SJCRH30 (cell line): Measurements from ENCODE around the gene PEX11G. TPM values are rescaled to one million over a fixed set of nuclear protein-coding genes. Genes with fewer than 3 reads are reported as not detected.

ENCODE experiments used
- DNase-seq, 2 experiments: peaks; one replicate each; pipeline ENCODE4 v3.0.0-alpha.2; 2015 to 2020
- H3K27ac ChIP-seq: fragments of 250-450 bp; sonication (Bioruptor Pico); 2 replicates; pipeline ENCODE4 v1.5.1; 2020; ENCODE audit warnings: mild to moderate bottlenecking, moderate library complexity
- H3K27me3 ChIP-seq: fragments of 250-450 bp; sonication (Bioruptor Pico); 2 replicates; pipeline ENCODE4 v1.5.1; 2020; ENCODE audit warnings: mild to moderate bottlenecking, moderate library complexity
- H3K36me3 ChIP-seq: fragments of 250-450 bp; sonication (Bioruptor Pico); 2 replicates; pipeline ENCODE4 v1.5.1; 2020; ENCODE audit warnings: mild to moderate bottlenecking, moderate library complexity
- H3K4me1 ChIP-seq: fragments of 250-450 bp; sonication (Bioruptor Pico); 2 replicates; pipeline ENCODE4 v1.5.1; 2020; ENCODE audit warnings: mild to moderate bottlenecking, moderate library complexity
- H3K4me3 ChIP-seq: fragments of 250-450 bp; sonication (Bioruptor Pico); 2 replicates; pipeline ENCODE4 v1.5.1; 2020; ENCODE audit warnings: mild to moderate bottlenecking, moderate library complexity
- H3K9me3 ChIP-seq: fragments of 250-450 bp; sonication (Bioruptor Pico); replicated peaks from 2 replicates; pipeline ENCODE4 v1.5.1; 2020; ENCODE audit warnings: mild to moderate bottlenecking, moderate library complexity
- total RNA-seq: library from RNA; depleted of rRNA; stranded (reverse); fragments of >200 nt; shearing (Covaris generic); gene quantifications from 2 replicates; pipeline ENCODE4 v1.2.3, GENCODE V29; 2014

PEX11G gene
- total RNA-seq, 1 experiment from 2014 or later: not detected

DNA sequence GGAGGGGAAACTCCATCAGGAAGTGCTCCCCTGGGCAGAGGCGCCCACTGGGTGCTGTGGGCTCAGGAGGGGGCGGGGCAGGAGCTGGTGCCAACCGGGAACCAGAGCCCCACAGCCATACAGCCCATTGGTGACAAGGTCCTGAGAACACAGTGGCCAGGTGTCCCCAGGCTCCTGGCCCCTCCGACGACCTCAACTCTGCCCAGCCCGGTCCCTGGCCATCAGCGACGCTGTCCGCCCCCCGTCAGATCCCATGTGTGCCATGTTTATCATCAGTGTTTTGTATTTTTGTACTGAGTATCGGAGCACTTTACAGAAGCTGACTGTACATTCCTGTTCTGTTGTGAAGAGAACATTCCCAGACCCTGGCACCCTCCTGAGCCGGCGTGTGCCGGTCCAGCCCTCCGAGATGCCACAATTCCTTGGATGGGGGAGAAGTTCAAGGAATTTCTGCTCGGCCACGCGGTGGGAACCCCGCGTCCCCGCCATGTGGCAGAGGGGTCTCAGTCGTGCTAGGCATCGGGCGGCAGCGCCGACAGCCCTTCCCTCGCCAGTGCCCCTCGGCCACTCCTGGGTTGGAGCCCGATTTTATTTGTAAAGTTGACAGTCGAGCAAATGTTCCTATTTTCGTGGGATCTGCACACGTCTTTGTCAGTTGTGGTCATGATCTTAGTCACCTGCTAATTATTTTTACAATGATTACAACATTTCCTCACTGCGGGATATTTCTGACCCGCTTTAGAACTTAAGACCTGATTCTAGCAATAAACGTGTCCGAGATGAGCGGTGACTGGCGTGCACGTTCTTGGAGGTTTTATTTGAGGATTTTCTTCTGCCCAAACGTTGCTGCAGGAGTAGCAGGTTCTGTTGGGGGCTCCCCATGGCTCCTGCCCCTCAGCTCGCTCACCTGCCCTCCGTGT lies 16.9 kb downstream of the PEX11G start:
- Histone ChIP-seq H3K36me3 (no peaks in the 10 kb centered on the region), H3K4me3 (no peak overlapping the region), H3K9me3 (no peaks in the 10 kb centered on the region), H3K27ac (no peak overlapping the region), H3K4me1 (0 out of 2 replicates have a peak, but pooled peaks cover 2% of the 10 kb centered on the region), H3K27me3 (no peaks in the 10 kb centered on the region)
- no peak for DNase-seq

DNA sequence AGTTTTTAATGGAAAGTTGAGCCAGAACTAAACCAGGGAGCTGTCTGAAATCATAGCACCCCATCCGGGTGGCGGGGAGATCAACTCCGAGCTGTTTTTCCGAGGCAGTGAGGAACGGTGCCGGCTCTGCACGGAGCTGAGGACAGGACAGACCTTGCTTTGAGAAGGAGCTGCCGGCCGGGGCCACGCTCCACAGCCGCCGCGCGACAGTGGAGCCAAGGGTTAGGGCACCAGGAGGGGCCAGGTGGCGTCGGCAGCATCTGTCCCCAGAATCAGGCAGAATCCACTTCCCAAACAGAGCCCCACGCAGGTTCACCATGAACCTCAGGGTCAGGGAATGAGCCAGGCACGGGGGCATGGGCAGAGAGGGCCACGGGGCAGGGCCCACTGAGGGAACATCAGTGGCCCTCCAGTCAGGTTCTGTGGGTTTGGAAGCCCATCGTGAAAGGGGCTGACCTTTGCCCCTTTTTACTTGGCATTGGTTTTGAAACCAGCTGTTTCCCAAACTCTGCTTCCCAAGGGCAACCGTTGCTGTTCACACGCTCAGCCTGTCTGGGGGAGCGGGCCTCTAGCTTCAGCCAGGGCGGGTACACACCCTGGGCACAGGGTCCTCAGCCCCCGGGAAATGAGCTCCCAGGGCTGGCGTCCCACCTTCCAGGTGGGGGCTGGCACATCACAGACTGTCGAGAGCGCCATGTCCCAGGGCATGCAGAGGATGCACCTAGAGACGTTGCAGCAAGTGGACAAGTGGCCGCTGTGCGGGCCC lies 18.1 kb downstream of the PEX11G start:
- Histone ChIP-seq H3K4me1 (0 out of 2 replicates have a peak, but pooled peaks cover 2% of the 10 kb centered on the region), H3K27ac (no peak overlapping the region), H3K9me3 (no peaks in the 10 kb centered on the region), H3K4me3 (no peak overlapping the region), H3K36me3 (no peaks in the 10 kb centered on the region; the same call in 1 of the 2 replicates), H3K27me3 (no peaks in the 10 kb centered on the region)
- no peak for DNase-seq

DNA sequence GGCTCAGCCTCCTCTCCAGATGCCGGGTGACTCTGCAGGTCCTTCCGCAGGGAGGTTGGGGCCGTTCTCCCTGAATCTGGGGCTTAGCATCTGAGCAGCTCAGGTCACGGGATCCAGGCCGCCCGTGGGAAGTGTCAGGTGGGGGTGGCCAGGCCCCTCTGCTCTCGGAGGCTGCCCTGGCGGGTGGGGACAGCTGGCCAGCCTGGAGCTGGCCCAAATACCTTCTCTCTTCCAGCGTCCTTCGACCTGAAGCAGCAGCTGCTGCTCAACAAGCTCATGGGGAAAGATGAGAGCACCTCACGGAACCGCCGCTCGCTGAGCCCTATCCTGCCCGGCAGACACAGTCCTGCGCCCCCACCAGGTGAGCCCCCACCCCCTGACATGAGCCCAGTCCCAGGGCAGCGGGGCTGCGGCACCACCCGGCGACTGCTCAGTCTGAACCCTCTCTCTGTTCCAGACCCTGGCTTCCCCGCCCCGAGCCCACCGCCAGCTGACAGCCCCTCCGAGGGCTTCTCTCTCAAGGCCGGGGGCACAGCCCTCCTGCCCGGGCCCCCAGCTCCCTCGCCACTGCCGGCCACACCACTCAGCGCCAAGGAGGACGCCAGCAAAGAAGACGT lies 19.1 kb downstream of the PEX11G start:
- H3K27ac ChIP-seq: no peak overlapping the region
- H3K4me3 ChIP-seq: no peak overlapping the region
- H3K9me3 ChIP-seq: no peaks in the 10 kb centered on the region
- H3K4me1 ChIP-seq: 0 out of 2 replicates have a peak, but pooled peaks cover 2% of the 10 kb centered on the region
- no peaks in the 10 kb centered on the region; the same call in 1 of the 2 replicates for H3K36me3 ChIP-seq
- DNase-seq: peak; percentile 28 to 38
- H3K27me3 ChIP-seq: no peaks in the 10 kb centered on the region

- Histone ChIP-seq H3K27me3 (no peaks in the 10 kb centered on the region), H3K4me1 (0 out of 2 replicates have a peak, but pooled peaks cover 2% of the 10 kb centered on the region), H3K27ac (no peak overlapping the region), H3K36me3 (no peaks in the 10 kb centered on the region; the same call in 1 of the 2 replicates), H3K9me3 (no peaks in the 10 kb centered on the region), H3K4me3 (no peak overlapping the region)
- DNase-seq: no peak
These were observed 20.0 kb downstream of the PEX11G start for GRCh38 chr19:7468840-7469239.

DNA sequence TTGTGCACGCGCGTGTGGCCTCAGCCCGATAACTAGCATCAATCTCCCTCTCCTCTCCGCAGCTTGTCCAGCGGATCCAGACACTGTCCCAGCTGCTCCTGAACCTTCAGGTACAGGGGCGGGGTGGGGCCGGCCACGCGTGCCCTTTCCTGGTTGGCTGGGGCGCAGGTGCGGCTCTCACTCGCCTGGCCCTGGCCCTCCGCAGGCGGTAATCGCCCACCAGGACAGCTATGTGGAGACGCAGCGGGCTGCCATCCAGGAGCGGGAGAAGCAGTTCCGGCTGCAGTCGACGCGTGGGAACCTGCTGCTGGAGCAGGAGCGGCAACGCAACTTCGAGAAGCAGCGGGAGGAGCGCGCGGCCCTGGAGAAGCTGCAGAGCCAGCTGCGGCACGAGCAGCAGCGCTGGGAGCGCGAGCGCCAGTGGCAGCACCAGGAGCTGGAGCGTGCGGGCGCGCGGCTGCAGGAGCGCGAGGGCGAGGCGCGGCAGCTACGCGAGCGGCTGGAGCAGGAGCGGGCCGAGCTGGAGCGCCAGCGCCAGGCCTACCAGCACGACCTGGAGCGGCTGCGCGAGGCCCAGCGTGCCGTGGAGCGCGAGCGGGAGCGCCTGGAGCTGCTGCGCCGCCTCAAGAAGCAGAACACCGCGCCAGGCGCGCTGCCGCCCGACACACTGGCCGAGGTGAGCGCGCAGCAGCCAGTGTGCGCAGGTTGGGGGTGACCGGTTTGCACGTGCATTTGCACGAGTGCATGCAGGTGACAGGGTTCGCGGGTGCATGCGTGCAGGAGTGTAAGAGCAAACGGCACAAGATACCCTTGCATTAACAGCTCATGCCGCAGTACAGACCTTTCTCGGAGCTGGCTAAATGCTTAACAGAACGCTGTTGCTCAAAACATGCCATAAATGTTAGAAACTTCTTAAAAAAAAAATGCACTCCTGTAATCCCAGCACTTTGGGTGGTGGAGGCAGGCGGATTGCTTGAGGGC lies 21.5 kb downstream of the PEX11G start:
- Histone ChIP-seq H3K4me1 (0 out of 2 replicates have a peak, but pooled peaks cover 2% of the 10 kb centered on the region), H3K27ac (no peak overlapping the region), H3K27me3 (no peaks in the 10 kb centered on the region), H3K9me3 (no peaks in the 10 kb centered on the region), H3K4me3 (no peak overlapping the region), H3K36me3 (no peaks in the 10 kb centered on the region; the same call in 1 of the 2 replicates)
- no peak for DNase-seq

- Histone ChIP-seq H3K4me3 (no peak overlapping the region), H3K9me3 (no peaks in the 10 kb centered on the region), H3K4me1 (no peaks in the 10 kb centered on the region), H3K27ac (no peak overlapping the region), H3K27me3 (no peaks in the 10 kb centered on the region), H3K36me3 (no peaks in the 10 kb centered on the region; the same call in 1 of the 2 replicates)
- no peak for DNase-seq
These were observed 25.3 kb downstream of the PEX11G start for GRCh38 chr19:7463575-7463974.

- Histone ChIP-seq H3K27me3 (no peaks in the 10 kb centered on the region), H3K27ac (no peak overlapping the region), H3K9me3 (no peaks in the 10 kb centered on the region), H3K36me3 (no peaks in the 10 kb centered on the region; the same call in 1 of the 2 replicates), H3K4me1 (no peaks in the 10 kb centered on the region), H3K4me3 (no peak overlapping the region)
- DNase-seq: no peak
These were observed 26.8 kb downstream of the PEX11G start for GRCh38 chr19:7461841-7462629.

DNA sequence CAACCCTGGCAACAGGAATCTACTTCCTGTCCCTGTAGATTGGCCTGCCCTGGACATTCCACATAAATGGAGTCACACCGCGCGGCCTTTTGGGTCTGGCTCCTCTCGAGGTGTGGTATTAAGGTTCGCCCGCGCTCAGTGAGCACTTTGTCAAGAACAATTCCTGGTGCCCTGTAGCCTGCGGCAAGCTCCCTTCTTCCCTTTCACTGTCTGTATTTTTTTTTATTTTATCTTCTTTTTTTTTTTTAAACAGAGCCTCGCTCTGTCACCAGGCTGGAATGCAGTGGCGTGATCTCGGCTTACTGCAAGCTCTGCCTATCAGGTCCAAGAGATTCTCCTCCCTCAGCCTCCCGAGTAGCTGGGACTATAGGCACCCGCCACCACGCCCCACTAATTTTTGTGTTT lies 28.3 kb downstream of the PEX11G start:
- DNase-seq: no peak
- Histone ChIP-seq H3K27me3 (no peaks in the 10 kb centered on the region), H3K4me1 (no peaks in the 10 kb centered on the region), H3K4me3 (no peak overlapping the region), H3K9me3 (no peaks in the 10 kb centered on the region), H3K27ac (no peak overlapping the region), H3K36me3 (peaks cover 5% of the 10 kb centered on the region)

DNA sequence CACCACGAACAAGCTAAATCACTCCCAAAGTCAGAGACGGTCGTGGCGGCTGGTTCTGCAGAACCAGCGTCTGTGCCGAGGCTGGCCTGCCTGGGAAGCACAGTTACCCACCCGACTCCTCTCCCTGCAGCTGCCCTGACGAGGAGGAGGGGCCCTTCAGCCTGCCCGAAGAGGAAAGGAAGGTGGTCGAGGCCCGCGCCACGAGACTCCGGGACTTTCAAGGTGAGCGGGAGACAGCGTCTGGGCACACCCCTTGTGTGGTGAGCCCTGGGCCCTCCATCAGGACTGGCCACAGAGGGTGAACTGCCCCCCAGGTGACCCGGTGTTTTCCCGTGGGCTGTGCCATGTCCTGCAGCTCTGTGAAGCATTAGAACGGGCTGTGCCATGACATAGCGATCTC lies 29.1 kb downstream of the PEX11G start:
- no peak overlapping the region for H3K27ac ChIP-seq
- no peak for DNase-seq
- no peaks in the 10 kb centered on the region for H3K9me3 ChIP-seq
- no peak overlapping the region for H3K4me3 ChIP-seq
- no peaks in the 10 kb centered on the region for H3K4me1 ChIP-seq
- H3K36me3 ChIP-seq: peaks cover 5% of the 10 kb centered on the region
- no peaks in the 10 kb centered on the region for H3K27me3 ChIP-seq

DNA sequence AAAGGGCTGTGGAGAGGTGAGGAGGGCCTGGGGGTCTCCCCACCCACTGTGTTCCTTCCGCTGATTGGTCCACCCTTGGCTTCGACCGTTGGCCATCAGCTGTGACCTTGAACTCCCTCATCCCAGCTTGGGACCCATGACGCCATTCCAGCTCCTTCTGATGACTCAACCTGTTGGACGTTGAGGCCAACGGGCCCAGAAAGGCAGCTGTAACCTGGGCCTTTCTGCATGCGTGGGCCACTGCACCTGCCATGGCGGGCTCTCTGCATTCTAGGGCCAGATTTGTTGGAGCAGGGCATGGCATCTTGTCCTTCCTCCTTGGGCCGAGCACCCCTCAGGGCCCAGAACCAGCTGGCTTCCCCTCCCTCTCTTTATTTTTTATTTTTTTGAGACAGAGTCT lies 30.2 kb downstream of the PEX11G start:
- DNase-seq: no peak
- no peaks in the 10 kb centered on the region for H3K4me1 ChIP-seq
- H3K36me3 ChIP-seq: peaks cover 8% of the 10 kb centered on the region
- no peaks in the 10 kb centered on the region for H3K27me3 ChIP-seq
- H3K4me3 ChIP-seq: no peak overlapping the region
- H3K27ac ChIP-seq: no peak overlapping the region
- H3K9me3 ChIP-seq: no peaks in the 10 kb centered on the region

- H3K27me3 ChIP-seq: no peaks in the 10 kb centered on the region
- no peaks in the 10 kb centered on the region for H3K9me3 ChIP-seq
- no peak overlapping the region for H3K27ac ChIP-seq
- no peak for DNase-seq
- H3K4me1 ChIP-seq: no peaks in the 10 kb centered on the region
- peaks cover 15% of the 10 kb centered on the region for H3K36me3 ChIP-seq
- H3K4me3 ChIP-seq: no peak overlapping the region
These were observed 31.8 kb downstream of the PEX11G start for GRCh38 chr19:7456964-7457541.

DNA sequence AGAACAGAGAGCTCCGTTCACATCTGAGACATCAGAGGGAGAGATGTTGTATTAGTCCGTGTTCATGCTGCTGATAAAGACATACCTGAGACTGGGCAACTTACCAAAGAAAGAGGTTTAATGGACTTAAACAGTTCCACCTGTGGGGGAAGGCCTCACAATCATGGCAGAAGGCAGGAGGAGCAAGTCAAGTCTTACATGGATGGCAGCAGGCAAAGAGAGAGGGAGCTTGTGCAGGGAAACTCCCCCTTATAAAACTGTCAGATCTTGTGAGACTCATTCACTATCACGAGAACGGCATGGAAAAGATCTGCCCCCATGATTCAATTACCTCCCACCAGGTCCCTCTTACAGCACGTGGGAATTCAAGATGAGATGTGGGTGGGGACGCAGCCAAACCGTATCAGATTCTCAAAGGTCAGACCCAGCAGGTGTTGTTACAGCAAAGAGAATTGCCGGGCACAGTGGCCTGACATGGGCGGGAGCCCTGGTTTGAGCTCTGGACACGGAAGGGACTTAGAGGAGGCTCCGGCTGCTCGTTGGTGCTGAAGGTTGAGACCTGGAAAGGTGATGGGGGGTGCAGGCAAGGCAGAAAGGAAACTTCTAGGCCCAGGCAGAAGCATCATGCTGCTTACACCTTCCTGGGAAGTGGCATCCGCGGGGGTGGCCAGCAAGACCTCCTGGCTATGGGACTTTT lies 33.1 kb downstream of the PEX11G start:
- H3K27ac ChIP-seq: no peak overlapping the region

More for the DNA sequence above, 33.1 kb downstream of the PEX11G start:
- no peaks in the 10 kb centered on the region for H3K9me3 ChIP-seq
- no peak overlapping the region for H3K4me3 ChIP-seq
- no peak for DNase-seq
- no peaks in the 10 kb centered on the region for H3K4me1 ChIP-seq
- peaks cover 19% of the 10 kb centered on the region for H3K36me3 ChIP-seq
- H3K27me3 ChIP-seq: no peaks in the 10 kb centered on the region
